HG03442 (cell line): ENCODE results near the gene CD48.
"Not testable (repeated sequence)": the region's sequence is repeated elsewhere in the genome, so short reads cannot be mapped to it uniquely, and the experiment has no call there.

Experiments used
- ATAC-seq: cut with Tn5 transposase; IDR thresholded peaks from one replicate; pipeline ENCODE4 v1.9.1; 2021; ENCODE audit warnings: mild to moderate bottlenecking, moderate library complexity; ENCODE audit not compliant: unreplicated experiment

CD48 gene

DNA sequence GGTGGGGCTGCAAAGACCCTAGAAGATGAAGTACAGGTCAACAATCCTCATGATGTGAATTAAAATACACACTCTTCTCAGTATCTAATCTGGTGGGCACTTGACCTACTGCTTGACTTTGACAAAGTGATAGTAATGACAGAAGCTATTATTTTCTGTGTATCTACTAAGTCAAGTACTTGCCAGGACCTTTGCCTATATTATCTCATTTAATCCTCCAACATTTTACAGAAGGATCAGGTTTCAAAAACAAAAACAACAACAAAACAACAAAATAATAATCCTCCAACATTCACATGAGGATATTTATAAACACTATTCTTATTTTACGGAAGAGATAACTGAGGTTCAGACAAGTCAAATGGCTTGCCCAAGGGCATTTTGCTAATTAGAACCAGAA lies 4.4 kb upstream of the CD48 start:
- ATAC-seq = no peak

DNA sequence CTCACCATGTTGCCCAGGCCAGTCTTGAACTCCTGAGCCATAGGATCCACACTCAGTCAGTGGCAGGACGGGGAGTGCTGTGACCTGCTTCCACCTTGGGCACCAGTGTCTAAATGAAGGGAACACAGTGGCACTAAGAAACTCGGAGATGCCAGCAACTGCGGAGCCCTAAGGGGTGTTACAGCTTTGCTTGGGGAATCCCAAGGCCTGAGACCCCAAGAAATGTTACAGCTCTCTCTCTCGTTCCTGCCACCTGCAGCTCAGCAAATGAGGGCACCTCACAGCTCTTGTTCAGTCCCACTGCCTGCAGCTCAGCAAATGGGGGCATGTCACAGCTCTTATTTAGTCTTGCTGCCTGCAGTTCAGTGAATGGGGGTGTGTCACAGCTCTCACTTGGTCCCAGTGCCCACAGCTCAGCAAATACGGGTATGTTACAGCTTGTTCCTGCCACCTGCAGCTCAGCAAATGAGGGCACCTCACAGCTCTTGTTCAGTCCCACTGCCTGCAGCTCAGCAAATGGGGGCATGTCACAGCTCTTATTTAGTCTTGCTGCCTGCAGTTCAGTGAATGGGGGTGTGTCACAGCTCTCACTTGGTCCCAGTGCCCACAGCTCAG lies 2.5 kb upstream of the CD48 start:
- ATAC-seq = not testable (repeated sequence)

DNA sequence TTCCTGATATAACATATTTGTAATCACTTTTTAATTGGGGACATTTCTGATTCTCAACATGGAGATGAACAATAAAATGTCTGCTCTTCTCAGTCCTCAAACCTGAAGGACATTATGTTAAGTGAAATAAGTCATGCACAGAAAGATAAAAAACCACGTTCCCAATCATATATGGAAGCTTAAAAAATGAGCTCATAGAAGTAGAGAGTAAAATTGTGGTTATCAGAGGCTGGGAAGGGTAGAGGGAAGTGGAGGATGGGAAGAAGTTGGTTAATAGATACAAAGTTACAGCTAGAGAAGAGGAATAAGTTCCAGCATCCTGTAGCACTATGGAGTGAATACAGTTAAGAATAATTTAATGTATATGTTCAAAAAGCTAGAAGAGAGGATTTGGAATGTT lies 1.5 kb upstream of the CD48 start:
- ATAC-seq = no peak

DNA sequence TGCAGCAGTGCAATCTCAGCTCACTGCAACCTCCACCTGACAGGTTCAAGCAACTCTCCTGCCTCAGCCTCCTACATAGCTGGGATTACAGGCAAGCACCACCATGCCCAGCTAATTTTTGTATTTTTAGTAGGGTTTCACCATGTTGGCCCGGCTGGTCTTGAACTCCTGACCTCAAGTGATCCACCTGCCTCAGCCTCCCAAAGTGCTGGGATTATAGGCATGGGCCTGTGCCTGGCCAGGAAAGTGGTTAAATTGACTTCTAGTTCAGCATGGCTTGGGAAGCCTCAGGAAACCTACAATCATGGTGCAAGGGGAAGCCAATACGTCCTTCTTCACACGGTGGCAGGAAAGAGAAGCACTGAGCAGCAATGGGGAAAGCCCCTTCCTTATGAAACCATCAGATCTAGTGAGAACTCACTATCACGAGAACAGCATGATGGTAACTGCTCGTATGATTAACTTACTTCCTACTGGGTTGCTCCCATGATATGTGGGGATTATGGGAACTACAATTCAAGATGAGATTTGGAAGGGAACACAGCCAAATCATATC lies 981 bp upstream of the CD48 start:
- peak; percentile 33 for ATAC-seq

DNA sequence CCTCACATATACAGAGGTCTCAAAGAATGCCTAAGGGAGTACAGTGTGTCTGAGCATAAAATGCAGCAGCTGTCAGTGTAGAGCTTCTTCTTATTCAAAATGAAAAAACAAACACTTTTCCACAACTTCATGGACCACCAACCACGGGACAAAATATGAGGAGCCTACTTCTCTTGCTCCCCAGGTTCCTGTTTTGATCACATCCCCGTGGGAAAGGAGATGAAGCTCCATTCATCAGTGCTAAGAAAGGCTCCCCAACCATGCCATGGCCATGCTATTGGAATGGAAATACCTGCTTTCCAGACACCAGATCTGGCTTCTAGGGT lies 383 bp downstream of the CD48 start:
- ATAC-seq = no peak

DNA sequence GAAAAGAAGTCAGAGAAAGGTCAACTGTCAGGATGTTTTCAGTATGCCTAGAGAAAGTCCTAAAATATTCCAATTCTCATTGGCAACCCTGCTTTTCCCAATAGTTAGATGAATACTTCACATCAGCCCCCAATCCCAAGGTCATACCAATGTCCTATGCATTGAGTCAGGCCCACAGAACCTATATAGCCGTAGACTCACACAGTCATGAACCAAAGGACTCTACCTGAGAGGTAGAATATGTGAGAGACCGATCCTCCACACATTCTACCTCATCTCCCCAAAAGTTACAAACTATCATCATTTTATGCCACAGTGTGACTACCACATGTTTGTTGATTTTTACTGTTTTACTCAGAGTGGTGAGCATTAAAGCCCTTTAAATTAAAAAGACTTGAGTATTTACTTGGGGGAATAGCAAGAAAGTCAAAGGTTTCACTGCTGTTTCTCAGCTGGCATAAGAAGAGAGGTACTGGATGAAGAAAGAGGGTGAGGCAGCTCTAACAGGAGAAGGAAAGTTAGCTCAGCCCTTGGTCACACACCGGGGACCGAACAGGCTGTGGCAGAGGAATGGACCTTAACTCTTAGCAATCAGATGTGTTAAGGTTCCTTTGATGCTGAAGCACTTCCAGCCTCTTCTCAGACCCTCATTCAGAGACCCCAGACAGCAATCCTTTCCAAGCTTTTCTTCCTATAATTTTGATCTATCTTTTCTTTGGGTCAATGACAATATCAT lies 937 bp downstream of the CD48 start:
- ATAC-seq = no peak

DNA sequence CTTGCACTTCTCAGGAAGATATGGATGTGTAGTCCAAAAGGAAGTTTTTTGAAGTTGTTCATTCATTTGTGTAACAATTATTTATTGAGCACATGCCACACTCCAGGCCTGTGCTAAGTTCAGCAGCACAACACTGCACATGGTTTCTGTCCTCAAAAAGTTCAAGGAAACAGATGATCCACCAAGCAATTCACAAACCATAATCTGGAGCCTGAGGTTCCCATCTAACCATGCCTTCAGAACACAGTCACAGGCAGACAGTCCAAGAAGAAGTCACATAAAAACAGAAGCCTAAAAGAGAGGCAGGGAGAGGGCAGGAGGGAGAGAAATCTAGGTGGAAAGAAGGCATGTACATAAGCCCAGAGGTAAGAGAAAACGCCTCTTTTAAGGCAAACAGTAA lies 1.9 kb downstream of the CD48 start:
- ATAC-seq = no peak

DNA sequence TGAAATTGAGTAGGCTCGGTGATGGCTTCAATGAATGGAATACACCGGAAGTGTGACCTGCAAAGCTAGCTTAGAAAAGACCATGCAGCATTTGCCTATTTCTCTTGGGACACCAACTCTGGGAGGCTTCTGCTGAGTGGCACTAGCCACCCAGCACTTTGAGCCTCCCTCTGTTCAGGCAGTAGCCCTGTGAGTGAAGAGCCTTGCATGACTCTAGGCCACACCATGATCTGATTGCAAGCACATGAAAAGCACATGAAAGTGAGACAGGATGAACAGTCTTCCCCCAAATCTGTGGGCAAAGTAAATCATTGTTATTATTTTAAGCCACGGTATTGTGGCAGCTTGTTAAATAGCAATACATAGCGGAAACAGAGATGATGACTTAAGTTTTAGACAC lies 2.8 kb downstream of the CD48 start:
- no peak for ATAC-seq

DNA sequence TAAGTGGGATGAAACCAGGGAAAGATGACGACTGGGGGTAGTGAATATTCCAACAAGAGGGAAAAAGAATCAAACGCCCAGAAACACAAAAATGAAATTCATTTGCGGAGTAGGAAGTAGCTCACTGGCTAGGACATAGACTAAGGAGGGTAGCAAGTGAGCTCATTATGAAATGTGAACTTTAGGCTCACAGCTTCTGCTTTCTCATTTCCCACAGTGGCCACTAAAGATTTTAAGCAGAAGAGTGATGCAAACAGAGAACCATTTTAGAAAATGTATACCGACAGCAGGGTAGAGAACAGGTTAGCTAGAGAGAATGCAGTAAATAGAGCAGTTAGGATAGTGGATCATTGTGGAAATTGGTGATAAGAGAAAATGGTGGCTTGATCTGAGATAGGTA lies 3.5 kb downstream of the CD48 start:
- ATAC-seq = no peak

DNA sequence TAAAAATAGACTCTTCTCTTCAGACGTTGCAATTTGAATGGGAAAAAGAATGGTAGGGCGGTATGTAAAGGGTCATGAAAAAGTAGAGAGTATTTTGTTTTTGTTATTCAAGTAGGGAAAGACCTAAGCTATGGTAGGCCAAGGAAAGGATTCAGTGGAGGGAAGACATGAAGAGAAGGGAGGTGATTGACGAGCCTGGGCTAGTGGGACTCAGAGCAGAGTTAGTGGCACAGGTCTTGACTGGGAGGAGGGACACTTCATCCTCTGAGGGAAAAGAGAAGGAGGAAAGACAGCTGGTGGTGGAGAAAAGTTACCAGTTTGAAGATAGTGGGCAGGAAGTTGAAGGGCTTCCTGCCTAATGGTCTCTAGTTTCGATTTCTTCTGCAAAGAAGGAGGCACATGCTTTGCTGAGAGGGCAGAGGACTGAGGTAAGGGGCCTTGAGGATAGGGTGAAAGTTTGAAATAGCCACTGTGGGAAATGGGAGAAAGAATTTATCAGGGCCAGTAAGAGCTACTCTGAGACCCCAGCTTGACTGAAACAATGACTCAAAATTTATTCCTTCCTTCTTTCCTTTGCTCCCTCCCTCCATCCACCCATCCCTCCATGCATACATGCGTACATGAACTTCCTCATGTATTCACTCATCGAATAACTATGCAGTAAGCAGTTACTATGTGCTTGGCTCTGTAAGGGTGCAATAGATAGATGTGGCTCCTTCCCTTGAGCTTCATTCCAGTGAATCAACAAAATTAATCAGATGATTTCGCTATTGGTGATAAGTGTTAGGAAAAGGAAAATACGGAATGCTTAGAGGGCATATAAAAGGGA lies 4.2 kb downstream of the CD48 start:
- no peak for ATAC-seq

DNA sequence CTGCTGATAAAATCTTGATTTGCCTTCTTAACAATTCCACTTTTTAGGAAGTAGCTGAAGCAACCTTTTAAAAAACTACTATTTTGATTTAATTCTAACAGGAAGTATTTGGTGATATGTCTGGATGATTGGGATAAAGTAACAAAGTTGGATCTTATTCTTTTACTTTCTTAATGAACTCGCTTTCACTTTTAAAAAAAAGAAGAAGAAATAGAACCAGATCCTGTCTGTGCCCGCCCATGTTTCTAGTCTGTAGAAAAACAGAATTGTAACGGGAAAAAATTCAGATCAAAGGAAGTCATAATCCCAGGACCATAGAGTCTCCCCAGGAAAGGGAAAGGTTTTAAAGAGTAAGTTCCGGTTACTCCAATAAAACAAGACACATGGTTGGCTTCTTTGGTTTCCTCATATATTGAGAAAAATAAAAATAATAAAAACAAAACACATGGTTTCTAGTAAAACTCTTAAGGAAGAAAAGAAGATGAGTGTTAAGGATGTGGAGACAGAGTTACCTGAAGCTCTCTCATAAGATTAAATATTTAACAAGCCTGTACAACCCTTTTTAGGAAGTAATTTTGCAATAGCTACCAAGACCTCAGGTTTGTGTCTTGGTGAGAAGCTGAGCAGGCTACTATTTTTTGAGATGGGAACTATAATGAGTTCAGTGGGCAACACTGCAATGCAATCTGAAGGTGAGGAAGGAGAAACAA lies 4.9 kb downstream of the CD48 start:
- ATAC-seq = no peak

DNA sequence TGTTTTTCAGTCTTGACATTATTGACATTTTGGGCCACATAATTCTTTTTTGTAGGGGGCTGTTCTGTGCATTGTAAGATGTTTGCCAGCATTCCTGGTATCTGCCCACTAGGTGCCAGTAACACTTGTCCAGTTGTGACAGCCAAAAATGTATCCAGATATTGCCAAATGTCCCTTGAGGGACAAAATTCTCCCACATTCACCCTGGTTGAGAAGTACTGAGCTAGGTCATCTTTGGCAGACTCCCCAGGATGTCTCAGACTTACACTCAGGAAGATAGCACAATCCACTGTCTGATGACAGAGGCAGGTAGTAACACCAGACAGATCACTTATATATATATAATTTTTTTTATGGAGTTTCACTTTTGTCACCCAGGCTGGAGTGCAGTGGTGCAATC lies 5.9 kb downstream of the CD48 start:
- no peak for ATAC-seq

DNA sequence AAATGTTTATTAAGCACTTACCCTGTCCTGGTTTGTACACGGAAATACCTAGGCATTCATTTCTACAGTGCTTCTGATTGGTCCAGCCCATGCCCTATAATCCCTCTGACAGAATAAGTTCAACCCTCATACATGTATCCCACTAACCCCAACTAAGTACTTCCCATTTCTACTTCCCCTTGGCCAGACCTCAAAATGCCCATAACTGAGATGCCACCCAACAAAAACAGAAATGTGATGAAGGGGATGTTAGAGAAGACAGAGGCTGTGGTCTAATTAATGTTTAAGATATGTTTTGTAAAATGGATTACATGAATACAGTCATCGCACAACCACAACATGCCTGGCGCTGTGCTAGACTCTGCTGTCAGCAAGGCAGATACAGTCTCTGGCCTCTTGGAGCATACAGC lies 6.4 kb downstream of the CD48 start:
- not testable (repeated sequence) for ATAC-seq

DNA sequence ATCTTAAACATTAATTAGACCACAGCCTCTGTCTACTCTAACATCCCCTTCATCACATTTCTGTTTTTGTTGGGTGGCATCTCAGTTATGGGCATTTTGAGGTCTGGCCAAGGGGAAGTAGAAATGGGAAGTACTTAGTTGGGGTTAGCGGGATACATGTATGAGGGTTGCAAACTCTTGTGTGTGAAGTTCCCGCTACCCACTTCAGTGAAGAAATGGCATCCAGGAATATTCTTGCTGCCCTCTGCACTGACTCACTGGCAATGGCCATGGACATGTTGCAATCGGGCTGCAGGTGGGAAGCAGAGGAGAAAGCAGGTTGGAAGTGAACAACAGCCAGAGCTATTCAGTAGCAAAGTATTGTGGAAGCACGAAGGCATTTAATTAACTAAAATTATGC lies 7.4 kb downstream of the CD48 start:
- ATAC-seq = no peak

DNA sequence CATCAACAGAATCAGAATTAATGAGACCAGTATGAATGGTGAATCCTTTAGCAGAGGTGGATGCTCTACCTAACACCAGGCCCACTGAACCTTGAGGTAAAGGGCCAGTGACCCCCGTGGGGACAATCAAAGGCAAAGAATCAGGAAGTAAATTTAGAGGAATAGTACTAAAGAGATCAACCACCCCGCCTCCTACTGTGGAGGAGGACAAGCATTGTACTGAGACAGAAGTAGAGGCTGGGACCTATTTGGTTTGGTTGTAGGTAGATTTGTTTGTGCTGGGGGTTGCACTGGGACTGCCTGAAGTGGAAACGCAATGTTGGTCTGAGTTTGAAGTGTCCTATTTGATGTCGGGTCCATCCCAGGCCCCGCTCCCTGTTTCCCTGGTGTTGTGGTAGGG lies 9.5 kb downstream of the CD48 start:
- ATAC-seq = no peak

DNA sequence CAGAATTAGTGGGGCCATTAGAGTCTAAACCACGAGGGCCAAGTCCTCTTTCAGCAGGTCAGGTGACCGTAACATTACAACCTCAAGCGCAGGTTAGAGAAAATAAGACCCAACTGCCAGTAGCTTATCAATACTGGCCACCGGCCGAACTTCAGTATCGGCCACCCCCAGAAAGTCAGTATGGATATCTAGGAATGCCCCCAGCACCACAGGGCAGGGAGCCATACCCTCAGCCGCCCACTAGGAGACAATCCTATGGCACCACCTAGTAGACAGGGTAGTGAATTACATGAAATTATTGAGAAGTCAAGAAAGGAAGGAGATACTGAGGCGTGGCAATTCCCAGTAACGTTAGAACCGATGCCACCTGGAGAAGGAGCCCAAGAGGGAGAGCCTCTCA lies 19.2 kb downstream of the CD48 start:
- not testable (repeated sequence) for ATAC-seq

DNA sequence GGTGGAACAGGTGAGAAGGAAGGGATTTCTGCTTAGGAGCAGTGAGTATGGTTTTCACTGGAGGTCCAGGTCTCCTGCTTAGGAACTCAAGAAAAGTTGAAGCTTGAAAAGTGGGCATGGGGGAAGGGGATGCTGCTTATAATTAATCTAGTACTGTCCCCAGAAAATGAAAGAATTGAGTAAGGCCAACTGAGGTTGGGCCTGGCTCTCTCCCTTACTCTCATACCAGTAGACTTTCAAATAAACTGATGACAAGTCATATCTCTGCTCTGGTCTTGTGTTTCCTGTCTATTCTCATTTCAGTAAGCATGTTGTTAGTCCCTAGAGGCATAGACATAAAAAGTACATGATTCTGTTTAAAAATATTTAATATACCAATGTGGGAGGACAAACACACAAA lies 26.4 kb downstream of the CD48 start:
- peak; percentile 34 for ATAC-seq

DNA sequence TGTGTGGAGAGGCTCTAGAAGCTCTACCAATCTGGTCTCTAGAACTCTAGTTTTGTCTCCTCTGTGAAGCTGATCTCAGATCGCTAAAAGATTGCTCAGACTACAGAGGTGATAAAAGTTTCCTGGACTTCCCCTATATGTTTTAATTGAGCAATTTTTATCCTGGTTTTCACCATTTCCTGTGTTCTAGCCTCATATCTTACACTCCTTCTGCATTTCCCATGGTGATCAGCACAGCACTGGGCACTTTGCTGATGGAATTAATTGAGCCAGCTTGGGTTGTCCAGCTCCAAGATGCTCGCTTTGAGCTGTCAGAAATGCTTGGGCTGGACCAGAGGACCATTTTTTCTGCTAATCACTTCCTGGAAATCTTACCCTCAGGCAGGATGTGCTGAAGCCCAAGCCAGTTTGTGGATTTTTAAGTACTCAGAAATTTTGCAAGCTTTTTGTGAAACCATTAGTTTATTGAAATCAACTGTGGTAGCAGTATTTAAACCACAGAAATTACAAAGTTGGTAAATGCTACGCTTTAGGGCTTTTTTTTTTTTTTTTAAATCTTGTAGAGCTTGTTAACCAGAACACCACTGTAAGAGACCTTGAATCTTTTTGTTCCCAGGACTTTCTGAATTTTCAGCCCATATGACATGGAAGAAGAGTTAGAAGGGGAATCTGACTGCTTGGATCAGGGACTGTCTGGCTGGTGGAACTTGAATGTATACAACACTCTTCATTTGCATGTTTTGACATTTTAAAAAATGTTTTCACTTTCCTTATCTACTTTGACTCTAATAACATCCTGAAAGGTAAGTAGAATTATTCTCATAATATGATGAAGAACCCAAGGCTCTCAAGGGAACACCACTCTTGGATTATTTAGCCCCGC lies 28.4 kb downstream of the CD48 start:
- ATAC-seq = no peak

DNA sequence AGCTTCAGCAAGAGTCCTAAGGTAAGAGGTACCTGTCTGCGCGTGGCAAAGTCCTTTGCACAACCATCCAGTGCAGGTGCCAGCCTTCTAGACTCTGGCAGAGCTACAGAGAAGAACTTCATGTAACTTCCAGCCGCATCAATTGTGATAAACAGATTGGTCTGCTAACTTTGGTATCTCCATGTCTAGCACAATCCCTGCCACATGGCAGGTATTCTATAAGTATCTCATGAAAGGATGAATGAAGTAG lies 29.8 kb downstream of the CD48 start:
- ATAC-seq = no peak

DNA sequence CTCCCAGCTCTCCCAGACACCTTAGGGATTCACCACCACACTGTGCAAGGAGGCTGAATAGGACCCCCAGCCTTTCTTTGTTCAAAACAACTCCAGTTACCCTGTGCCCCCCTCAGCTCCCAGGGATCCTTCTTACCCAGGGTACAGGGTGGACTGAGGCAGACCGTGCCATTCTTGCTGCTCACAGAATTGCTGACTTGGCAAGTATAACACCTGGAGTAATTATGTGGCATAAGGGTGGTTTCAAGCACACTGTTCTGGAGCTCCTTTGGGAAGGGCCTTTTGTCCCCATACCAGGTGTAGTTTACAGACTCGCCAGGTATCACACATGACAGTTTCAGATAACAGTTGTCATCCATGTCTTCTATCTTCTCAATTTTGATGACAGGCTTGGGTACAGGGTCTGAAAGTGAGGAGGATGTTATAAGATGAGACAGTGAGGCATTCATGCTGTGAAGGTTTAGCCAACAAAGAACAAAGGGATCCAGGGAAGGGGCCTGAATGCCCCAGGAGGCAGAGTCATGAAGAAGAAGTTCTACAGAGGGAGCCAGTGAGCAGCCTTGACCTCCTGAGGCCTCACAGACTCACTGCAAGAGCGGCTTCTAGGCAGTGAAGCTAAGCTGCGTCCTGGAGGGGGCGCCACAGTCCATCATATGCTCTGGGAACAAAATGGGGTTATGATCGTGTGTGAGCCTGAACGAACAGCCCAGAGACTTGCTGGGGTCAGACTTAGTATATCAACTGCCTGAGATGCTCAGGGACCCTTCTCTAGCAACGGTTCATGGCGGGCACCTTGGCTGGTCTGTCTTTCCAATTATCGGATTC lies 30.3 kb downstream of the CD48 start:
- ATAC-seq = peak; percentile 62
